ENCODE data around the gene XCR1.

DNA sequence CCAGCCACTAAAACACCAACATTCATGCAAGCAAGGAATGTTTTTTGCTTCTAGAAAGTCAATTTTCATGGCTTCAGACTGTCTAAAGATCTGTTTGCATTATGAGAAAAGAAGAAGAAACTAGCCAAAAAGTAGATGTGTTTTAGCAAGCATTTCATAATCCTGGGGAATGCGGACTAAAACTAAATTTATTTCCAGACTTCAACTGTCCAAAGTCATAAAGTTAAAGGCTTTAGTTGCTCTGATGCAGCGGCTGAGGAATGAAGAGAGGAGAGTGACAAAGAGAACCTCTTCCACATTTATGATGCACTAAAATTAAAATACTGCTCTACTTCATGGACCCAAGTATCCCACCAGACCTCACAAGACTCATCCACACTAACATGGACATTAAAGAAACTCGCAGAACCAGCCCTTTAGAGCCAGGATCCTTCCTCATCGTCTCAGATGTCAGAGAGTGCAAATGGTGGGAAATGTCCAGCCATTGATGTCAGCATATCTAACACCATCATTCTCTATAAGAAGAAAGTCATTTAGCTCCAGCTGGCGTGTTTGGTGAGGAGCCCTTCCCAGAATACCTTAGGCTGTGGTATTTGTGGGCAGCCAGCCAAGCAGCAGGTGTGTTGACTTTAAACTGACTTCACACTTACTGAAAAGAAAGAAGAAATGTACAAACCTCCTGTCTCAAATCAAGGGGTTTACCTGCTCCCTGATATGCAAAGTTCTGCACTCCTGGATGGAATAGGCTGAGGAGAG, 49.1 kb downstream of the XCR1 start:
- TF ChIP-seq, protein P1, sequence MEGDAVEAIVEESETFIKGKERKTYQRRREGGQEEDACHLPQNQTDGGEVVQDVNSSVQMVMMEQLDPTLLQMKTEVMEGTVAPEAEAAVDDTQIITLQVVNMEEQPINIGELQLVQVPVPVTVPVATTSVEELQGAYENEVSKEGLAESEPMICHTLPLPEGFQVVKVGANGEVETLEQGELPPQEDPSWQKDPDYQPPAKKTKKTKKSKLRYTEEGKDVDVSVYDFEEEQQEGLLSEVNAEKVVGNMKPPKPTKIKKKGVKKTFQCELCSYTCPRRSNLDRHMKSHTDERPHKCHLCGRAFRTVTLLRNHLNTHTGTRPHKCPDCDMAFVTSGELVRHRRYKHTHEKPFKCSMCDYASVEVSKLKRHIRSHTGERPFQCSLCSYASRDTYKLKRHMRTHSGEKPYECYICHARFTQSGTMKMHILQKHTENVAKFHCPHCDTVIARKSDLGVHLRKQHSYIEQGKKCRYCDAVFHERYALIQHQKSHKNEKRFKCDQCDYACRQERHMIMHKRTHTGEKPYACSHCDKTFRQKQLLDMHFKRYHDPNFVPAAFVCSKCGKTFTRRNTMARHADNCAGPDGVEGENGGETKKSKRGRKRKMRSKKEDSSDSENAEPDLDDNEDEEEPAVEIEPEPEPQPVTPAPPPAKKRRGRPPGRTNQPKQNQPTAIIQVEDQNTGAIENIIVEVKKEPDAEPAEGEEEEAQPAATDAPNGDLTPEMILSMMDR (conservative IDR thresholded peaks at IDR 0.05) = no peak
- no peak for TF ChIP-seq ZFX (IDR thresholded peaks at IDR 0.05)

Measured in C4-2B (cell line).